Activated T-cell treated with anti-CD3 and anti-CD28 coated beads for 48 hours (primary cell): ENCODE measurements around the gene NRIP1.
"Not testable (repeated sequence)": the region's sequence is repeated elsewhere in the genome, so short reads cannot be mapped to it uniquely, and the experiment has no call there.

Experiments
- DNase-seq: peaks from one replicate; pipeline ENCODE4 v3.0.0-alpha.2; 2020; ENCODE audit warnings: low read depth

Gene NRIP1

DNA sequence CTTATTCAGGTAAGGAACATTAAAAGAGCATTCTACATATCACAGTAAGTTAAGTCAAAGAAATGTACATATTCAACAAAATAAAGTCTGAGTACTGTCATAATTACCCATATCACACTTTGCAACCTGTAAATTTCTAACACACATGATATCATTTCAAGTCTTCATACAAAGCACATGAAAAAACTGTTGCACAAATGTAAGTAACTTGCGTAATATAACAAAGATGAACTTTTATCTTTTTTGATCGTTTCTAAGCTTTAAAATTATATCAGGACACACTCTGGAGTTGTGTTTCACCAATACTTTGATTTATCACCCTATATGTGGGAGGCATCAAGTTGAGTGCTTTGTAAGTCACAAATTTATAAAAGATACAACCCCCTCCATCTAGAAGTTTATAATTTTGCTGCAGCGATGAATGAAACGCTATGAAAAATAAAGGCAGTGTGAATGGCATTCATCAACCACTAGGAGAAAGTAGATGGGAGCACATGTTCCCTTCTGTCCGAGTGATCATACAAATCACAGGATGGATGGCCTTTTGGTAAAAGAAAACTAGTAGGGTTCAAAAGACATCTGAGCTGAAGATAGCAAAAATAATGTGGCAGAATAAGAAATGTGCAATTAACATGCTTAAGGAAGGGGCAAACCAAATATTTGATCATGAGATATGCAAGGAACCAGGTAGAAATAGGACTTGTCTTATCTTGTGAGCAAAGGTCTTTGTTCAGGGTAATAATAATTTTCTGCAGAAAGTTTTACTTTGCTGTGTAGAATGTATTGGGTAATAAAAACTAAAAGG lies 27.5 kb downstream of the NRIP1 start:
- DNase-seq = no peak

DNA sequence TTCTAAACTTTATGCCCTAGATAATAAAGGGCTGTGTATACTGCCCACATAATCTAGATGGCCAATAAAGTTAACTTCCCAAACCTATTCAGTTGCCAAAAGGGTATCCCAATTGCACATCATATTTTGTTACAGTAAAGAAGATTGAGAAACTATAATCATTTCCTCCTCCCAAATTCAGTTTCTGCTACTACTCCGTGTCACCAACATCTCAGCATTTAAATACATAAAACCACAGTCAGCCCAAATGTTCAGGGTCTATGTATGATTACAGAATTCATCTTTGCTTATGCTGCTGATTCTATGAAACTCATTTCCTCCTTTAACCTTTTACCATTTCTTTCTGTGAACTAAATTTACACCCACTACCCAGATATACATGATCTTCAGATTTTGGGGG lies 28.6 kb downstream of the NRIP1 start:
- no peak for DNase-seq

DNA sequence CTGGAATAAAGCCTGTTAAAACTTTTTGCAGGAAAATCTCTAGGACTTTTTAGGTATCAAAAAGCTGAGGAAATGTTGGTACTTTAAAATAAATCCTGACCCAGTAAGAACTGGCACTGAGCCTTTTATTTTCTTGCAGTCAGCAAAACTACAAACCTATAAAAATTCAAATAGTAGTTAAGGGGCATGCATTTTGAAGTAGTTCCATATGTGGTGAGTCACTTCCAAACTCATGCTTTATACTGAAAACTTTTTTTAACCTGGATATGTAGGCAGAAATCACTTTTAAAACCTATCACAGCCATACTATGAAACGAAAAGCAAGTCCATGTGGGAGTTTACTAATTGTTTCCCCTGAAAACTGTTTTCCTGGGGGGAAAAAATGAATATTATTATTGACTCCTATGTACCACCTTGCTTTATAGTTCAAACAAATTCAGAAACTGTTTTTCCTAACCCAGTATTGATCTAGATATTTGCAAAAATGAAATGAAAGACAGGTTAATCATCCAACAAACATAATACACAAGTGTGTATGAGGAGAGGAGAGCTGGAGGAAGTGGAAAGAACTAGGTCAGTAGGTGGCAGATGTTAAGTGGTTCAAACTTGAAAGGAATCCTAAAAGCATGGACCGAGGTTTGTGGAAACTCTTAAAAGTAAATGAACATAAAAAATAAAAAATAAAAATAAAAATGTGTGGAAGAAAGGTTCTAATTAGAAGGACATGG lies 30.5 kb downstream of the NRIP1 start:
- DNase-seq = no peak

DNA sequence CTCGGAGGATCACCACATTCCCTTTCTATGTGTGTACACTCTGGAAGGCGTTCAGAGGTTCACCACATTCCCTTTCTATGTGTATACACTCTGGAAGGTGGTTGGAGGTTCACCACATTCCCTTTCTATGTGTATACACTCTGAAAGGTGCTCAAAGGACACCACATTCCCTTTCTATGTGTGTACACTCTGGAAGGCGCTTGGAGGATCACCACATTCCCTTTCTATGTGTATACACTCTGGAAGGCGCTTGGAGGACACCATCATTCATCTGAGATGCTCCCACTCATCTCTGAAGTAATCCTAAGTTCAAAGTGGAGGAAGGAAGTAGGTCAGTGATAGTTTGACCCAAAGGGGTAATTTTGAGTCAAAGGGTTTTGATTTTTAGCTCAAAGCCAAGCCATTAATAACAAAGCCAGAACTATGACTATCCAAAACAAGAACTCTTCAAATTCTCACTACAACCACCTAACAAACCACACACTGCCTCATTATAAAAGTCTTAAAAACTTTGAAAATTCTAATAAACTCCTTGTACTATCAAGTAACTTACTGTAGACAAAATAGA lies 32.9 kb downstream of the NRIP1 start:
- no peak for DNase-seq

DNA sequence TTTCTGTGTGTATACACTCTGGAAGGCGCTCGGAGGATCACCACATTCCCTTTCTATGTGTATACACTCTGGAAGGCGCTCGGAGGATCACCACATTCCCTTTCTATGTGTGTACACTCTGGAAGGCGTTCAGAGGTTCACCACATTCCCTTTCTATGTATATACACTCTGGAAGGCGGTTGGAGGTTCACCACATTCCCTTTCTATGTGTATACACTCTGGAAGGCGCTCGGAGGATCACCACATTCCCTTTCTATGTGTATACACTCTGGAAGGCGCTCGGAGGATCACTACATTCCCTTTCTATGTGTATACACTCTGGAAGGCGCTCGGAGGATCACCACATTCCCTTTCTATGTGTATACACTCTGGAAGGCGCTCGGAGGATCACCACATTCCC lies 33.4 kb downstream of the NRIP1 start:
- DNase-seq = not testable (repeated sequence)

DNA sequence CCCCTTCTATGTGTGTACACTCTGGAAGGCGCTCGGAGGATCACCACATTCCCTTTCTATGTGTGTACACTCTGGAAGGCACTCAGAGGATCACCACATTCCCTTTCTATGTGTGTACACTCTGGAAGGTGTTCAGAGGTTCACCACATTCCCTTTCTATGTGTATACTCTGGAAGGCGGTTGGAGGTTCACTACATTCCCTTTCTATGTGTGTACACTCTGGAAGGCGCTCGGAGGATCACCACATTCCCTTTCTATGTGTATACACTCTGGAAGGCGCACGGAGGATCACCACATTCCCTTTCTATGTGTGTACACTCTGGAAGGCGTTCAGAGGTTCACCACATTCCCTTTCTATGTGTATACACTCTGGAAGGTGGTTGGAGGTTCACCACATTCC lies 33.9 kb downstream of the NRIP1 start:
- DNase-seq = not testable (repeated sequence)

DNA sequence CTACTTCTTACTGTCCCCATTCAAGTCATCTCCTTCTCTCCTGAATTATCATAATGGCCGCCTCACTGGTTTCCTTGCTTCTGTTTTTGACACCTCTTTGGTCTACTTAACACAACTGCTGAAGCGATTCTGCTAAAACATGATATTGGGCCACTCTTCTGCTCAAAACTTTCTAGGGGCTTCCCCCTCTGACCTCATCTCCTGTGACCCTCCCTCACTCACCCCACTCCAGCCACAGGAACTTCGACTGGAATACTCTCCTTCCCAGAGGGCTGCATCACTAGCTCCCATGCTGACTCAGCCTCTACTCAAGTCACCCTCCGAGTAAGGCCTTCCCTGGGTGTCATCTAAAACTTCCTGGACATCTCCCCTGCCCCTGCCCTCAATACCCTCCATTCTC lies 35.7 kb downstream of the NRIP1 start:
- no peak for DNase-seq

DNA sequence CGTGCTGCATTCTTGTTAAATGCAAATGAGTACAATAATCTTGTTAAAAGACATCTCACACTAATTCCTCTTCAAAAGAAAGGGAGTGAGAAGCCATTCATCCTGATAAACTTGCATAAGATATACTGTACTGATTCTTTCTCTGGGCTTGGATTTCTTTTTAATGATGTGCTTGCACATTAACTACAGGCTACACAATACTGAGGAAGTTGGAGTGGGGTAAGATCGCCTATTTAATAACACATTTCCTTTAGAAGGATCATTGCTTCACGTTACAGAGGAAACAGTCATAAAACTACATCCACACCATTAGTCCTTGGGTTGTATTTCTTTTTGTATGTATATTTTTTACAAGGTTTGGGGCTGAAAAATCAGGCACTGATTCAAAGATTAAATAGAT lies 36.6 kb downstream of the NRIP1 start:
- DNase-seq = no peak

DNA sequence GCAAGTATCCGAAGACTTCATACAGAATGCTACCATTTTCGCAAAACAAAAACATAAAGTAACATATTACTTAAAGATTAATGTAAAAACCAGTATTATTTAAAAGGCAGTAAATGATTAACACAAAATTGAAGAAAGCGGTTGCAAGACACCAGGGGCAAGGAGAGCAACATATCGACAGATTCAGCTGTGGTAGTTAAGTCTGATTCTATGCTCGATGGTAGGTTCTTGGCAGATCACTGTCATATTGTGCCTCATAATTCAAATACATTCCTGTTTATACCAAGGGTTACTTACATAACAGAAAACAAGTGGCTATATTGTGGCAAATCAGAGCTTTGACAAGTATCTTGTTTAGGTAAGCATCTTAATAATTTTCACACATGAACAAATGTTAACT lies 37.7 kb downstream of the NRIP1 start:
- DNase-seq = no peak

DNA sequence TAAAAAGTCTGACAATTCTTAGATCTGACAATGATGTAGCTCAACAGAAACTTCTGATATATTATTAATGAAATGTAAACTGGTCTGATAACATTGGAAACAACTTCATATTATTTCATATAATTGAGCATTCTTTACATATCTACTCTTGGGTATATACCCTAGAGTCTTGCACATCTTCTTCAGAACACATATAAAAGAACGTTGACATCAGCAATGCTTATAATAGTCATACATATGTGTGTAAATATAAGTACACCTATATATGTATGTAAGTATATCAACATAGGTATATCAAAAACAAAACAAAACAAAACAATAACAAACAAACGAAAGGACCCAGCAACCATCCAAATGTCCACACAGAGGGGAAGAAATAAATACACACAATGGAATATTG lies 38.4 kb downstream of the NRIP1 start:
- no peak for DNase-seq

DNA sequence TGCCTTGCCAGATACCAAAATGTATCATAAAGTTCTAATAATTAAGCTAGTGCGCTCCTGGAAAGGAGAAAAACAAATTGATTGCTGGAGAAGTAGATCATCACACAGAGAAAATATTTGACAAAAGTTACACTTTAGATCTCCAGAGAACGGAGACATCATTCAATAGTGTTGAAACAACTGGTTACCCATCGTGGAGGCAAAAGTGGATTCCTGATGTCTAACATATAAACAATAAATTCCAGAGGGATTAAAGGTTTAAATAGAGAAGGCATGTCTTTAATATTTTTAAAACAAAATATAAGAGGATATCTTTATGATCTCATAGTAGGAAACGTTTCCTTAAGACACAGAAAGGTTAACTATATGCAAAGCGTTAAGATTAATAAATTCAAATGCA lies 41.0 kb downstream of the NRIP1 start:
- DNase-seq = no peak

DNA sequence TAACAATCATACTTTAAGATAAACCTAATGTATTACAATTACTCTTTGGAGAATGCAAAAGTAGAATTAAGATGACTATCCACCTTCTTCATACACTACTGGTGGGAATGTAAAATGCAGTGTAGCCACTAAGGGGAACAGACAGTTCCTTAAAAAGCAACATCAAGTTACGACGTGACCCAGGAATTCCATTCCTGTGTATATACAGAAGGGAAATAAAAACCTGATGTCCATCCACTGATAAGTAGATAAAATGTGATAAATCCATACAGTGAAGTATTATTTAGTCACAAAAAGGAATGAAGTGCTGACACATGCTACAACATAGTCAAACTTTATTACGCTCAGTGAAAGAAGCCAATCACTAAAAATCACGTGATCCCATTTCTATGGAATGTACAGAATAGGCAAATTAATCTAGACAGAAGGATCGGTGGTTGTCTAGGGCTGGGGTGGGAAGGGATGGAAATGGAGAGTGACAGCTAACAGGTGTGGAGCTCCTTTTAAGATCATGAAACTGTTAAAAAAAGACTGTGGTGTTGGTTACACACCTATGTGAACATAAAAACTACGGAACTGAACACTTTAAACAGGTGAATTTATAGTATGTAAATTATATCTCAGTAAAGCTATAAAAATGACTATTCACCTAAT lies 42.1 kb downstream of the NRIP1 start:
- no peak for DNase-seq

DNA sequence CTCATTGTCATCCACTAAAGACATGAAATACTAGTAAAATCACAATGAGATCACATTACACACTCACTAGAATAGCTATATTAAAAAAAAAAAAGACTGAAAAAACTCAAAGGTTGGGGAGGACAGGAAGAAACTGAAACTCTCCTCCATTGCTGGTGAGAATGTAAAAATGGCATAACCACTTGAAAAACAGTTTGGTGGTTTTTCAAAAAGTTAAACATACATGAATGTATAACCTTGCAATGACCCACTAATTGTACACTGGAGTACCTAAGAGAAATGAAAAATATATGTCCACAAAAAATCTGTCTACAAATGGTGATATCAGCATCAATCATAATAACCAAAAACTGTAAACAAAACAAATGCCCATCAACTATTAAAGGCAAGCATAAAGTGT lies 44.0 kb downstream of the NRIP1 start:
- DNase-seq = no peak

DNA sequence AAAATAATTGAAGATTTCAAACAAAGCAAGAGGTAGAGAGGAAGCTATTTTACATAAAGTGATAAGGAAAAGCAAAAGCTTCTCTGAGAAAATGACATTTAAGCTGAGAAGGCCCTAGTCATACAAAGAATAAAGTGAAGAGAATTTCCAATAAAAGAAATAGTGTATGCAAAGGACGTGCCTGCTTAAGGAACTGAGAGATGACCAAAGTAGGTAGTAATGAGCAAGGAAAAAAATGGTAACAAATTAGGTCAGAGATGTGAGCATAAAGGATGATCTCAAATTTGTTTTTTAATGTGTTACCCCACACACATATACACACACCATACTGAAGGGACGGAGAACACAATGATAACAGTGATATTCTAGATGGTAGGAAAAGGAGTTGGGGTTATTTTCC lies 46.4 kb downstream of the NRIP1 start:
- no peak for DNase-seq

DNA sequence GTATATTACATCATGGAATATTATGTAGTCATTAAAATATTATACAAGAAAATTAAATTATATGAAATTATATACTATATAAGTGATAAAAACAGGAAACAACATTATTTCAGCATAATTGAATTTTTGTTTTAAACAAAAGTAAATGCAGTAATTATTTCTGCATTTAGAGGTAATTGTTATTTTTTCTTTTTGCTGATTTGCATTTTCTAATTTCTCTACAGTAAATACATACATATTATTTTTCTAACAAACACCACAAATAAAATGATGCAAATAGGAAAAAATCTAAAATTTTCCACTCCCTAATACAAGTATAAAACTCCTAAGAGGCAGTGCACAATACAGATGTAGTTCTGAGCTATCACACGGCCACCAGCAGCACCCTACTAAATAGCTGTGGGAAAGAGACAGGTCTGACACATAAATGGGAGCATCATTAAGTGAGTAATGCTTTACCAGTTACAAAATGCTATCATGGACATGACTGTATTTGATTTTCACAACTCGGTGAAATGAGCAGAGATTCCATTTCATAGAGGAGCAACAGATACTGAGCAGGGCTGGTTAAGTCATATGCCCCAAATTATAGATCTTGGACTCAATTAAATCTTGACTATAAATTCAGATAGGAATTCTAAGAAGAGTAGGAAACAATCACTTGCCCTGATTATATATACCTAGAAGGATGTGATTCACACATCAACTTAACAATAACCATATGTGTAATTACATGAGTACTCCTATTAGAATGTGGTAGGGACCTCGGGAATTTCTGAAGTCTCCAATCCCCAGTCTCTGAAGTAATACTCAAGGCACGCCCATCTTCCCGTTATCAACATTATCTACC lies 49.0 kb downstream of the NRIP1 start:
- no peak for DNase-seq

DNA sequence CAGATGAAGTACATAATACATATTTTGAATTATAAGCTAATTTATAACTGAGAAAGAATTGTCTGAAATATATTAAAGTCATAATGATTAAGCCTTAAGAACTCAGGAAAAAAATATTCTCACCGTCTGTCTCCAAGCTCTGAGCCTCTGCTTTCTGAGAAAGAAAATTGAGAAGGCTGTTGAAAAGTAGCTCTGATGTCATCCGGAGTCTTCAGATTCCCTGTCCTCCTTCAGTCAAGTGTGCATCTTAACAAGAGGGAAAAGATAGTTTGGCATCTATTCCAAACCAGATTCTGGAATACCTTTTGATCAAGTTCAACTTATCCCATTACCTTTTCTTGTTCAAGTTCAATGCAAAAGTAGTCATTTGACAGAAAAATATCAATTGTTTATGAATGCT lies 50.6 kb downstream of the NRIP1 start:
- DNase-seq = no peak

DNA sequence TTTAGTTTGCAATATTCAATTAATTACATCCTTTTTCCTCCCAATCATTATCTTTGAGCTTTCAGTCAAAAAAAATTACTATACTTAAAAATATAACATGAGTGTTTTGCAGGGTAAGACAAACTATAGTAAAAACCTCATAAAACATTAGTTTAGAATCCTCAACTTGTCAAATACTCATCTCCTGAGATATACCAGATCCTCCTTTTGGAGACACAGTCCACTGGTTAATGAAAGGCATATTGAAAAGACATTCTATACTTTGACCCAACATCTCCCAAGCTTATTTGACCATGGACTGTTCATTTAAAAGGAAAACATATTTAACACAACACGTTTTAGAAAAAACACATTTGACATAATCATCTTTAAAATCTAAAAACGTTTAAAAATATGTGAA lies 52.8 kb downstream of the NRIP1 start:
- no peak for DNase-seq

DNA sequence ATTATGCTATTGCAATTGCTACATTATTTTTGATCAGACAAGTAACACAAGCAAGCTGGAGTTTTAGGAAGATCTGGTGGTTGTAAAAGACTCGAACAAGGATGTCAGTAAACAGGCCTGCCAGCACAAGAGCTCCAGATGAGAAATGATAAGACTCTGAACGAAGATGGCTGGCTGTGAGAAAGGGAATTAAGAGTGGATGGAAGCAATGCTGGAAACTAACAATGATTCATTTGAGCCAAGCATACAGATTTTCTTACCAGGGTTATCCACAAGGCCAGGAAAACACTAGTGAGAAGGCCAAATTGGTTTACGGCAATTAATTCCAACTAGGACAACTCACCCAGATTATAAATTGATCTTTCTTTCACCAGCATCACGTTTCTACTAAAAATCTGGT lies 54.2 kb downstream of the NRIP1 start:
- DNase-seq = no peak

DNA sequence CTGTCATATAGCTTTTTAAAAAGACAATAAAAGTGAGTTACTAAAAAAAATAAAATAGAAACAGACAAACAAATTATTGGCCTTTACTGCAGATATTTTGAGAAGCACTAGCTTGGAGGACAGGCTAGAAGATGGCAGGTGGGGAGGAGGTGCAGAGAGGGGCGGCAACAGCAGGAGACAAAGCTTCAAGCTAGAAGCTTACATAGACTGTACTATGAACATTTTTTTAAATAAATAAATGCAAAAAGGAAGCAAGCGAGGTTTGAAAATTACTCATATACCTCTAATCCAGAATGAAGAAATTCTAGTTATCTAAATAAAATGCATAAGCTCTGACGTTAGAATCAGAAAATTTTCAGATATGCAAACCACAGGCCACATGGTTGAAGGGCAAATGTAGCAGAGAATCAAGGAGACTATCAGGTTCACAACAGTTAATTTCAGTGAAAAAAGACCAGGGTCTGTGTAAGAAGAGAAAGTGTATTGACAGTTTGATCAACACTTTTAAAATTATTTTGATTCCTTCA lies 54.9 kb downstream of the NRIP1 start:
- DNase-seq = no peak

DNA sequence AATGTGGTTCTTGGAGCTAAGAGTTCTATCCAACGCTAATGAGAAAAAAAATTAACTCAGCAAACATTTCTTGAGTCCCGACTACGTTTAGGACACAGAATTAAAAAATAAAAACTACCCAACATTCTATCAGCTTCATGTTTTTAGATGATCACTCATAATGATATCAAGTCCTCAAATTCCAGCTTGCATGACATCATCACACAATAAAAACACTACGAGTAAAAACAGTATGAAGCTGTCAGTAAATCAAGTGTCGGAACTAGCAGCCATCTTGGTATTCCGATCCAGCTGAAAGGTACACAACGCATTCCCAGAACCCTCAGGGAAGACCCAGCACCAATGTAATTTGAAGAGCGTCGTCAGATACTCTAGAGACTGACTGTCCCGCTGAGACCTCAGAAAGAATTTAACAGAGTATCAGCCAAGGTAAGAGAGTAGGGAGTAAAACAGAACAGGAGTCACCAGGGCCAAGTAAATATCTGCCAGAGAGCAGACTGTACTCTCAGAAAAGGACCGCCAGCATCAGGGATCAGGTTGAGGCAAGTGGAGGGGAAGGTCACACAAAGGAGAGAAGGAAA lies 57.0 kb downstream of the NRIP1 start:
- no peak for DNase-seq

DNA sequence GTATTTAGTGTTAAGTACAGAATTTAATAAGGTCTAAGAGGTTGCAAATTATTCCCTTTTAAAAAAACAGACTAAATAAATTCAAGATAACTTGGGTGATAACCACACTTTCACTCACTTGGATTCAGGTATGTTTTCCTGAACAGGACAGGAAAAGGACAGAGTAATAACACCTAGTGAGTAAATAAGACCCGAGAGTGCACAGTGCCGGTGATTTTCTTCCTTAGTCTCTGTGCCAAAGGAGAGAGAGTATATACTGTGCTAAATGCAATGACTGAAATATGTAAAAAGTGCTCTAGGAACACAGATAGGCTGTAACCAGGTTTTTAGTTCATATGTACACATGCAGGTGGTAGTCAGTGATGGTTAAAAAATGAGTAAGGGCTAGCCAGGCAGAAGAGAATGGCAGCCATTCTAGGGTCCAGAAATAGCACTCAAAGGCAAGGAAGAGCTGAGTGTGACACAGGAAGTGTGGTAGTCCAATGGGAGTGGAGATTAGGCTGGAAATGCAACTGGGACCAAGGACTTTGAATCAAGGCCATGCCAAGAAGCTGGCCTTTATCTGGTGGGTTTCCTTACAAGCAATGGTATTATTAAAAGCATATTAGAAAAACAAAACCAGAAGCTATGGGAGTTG lies 58.1 kb downstream of the NRIP1 start:
- no peak for DNase-seq
